HG02852 (cell line): ENCODE results near the gene RPL37A.
A peak's percentile ranks its signal among the peaks of the same experiment; 100 is the strongest.
"Not testable (repeated sequence)": the region's sequence is repeated elsewhere in the genome, so short reads cannot be mapped to it uniquely, and the experiment has no call there.

Experiments
- ATAC-seq: cut with Tn5 transposase; IDR thresholded peaks from one replicate; pipeline ENCODE4 v1.9.1; 2021; ENCODE audit warnings: mild to moderate bottlenecking, moderate library complexity; ENCODE audit not compliant: unreplicated experiment

RPL37A gene

DNA sequence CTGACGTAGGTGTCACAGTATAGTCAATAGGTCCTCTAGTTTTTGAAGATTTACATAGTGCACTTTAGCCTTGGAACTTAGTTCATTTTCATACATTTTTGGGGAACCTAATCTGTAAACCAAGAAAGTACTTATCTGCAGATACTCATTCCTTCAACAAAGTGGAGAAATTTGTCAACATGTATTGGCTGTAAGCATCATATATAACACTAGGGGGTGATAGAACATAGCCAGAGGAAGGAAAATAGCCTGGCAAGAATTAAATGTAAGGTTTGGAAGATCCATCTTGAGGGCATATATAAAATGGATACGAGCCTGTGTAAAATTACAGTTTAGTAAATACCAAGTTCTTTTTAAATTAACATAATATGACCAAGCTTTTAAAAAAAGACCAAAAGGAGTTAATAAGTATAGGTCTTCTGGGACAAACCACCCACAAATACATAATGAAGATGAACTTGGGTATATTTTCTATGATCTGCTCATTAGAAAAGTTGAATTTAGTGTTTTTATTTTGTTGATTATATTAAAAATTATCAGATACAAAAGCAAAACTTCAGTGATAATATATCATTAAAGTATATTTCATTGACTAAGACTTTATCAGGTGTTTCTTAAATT, 18.2 kb downstream of the RPL37A start:
- ATAC-seq = peak; percentile 47

DNA sequence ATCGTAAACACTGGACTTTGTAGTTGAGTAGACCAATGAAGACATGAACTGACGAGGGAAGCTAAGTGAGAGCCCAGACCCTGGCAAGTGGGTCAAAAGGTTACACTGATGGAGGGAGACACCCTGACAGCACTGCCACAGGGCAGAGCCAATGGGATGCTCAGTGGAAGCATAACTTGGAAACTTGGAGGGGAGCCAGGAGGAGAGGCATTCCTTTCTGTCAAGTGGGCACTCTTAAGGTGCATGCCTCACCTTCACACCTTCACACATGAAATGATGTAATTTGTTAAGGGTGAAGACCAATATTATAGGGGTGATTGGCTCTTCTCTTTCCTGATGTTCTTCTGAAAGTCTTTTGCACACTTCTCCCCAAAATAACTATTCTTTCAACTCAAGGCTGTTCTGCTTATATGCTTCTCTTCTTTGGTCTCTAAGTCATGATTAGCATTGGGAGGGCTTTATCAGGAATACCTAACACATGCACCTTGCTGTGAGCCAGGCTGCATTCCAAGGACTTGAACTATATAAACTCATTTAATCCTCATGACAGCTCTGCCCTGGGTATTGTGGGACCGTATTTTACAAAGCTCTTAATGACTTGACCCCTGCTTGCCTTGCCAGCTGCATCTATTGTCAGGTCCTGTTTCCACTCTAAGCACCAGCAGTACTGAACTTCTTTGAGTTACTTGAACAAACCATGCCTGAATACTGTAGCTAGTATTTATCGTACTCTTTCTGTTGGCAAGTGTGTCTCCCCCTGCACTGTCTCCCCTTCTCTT, 19.0 kb downstream of the RPL37A start:
- ATAC-seq = no peak

DNA sequence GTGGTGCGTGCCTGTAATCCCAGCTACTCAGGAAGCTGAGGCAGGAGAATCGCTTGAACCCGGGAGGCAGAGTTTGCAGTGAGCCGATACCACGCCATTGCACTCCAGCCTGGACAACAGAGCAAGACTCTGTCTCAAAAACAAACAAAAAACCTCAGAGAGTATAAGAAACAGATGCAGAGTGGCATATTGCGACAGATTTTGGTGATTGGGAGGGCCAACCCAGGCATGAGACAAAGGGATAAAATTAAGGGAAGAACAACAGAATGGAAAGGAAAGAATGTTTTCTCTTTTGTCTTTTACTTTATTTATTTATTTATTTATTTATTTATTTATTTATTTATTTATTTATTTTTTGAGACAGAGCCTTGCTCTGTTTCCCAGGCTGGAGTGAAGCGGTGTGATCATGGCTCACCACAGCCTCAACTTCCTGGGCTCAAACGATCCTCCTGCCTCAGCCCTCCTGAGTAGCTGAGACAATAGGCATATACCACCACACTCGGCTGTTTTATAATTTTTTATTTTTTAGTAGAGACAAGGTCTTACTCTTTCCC, 20.0 kb downstream of the RPL37A start:
- not testable (repeated sequence) for ATAC-seq

DNA sequence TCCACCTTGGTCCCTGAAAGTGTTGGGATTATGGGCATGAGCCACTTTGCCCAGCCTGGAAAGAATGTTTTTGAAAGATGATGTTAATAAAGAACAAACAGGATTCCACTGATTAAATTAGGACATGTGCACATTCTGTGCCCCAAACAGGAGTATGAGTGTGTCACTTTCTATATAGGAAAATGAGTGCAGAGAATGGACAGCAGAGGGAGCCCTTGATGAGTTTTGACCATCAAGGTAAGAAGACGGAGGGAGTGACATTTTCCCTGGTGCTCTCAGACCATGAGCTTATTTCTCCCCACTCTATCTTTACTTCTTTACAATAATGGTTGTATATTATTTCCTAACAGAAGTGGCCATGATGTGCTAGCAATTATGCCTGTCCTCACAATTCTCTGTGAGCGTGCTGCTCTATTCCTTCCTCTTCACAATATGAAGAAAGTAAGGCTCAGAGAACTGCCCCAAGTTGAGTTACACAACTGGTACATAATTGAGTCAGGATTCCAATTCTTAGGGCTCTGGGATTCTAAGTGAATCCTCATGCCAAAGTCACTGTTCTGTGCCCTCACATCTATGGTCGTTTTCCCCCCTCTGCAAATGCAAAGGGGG, 20.6 kb downstream of the RPL37A start:
- peak; percentile 55 for ATAC-seq

- ATAC-seq = no peak
These were observed 21.5 kb downstream of the RPL37A start for GRCh38 chr2:216520112-216520511.

GRCh38 chr2:216522892-216523502, 24.4 kb downstream of the RPL37A start:
- ATAC-seq = no peak

GRCh38 chr2:216525972-216526371, 27.3 kb downstream of the RPL37A start:
- no peak for ATAC-seq

GRCh38 chr2:216526939-216527338, 28.3 kb downstream of the RPL37A start:
- no peak for ATAC-seq

DNA sequence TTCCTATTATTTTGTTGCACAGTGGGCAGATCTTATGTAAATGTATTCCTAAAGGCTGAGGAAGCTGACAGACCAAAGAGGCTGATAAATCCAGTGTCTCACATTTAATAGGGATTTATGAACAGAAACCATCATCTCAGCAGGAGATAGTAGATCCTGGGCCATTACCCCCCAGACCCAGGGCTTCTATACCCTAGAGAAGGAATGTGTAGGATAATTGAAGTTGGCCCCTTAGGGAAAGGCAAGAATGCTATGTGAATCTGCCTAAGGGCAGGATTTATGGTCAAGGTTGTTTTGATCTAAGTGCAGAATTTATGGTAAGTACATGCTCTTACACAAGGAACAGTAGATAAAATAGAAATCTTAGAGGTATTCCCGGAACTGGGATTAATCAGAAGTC, 29.0 kb downstream of the RPL37A start:
- no peak for ATAC-seq

- no peak for ATAC-seq
These were observed 33.9 kb downstream of the RPL37A start for GRCh38 chr2:216532562-216532961.

- no peak for ATAC-seq
These were observed 35.0 kb downstream of the RPL37A start for GRCh38 chr2:216533609-216534008.

- no peak for ATAC-seq
These were observed 36.2 kb downstream of the RPL37A start for GRCh38 chr2:216534809-216535208.

DNA sequence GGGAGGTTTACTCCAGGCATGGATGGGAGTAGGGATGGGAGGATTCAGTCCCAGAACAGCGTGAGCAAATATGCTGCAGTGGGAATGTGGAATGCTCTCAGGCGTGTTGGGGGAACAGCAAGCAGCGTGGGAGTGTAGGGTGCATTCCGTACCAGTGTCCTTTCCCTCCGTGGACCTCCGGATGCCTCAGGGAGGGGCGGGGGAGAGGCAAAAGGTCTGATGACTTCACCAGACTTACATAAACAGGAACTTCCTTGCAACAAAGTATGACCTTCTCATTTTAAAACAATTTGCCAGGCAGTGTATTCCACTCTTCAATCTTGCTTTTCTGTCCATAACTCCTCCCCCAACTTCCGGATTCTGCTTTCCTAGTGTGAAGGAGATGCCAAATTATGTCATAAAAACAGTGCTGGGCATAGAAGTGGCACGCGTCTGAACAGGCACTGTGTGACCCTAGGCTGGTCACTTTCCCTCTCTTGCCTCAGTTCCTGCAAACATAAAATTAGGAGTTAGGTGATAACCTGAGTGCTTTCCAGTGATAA, 36.9 kb downstream of the RPL37A start:
- ATAC-seq = no peak

DNA sequence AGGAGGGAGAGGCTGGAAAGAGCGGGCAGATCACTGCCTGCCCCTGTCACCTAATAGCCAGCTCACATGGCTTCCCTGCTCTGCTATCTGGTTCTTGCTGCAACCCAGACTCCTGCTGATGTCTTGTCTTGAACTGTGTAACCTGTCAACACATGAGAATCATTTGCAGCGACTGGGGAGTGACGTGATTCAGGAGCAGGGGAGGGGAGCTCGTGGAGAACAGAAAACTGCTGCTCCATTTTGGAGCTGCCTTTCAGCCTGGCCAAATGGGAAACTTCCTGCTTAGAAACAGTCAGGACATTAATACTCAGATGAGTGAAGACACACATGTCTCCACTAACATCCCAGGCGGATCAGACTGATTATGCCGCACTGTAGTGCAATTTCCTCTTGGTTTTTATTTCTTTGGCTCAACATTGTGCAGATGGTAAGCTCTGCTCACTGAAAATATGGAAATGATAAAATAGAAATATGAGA, 38.1 kb downstream of the RPL37A start:
- no peak for ATAC-seq

- ATAC-seq = no peak
These were observed 38.7 kb downstream of the RPL37A start for GRCh38 chr2:216537366-216537765.

DNA sequence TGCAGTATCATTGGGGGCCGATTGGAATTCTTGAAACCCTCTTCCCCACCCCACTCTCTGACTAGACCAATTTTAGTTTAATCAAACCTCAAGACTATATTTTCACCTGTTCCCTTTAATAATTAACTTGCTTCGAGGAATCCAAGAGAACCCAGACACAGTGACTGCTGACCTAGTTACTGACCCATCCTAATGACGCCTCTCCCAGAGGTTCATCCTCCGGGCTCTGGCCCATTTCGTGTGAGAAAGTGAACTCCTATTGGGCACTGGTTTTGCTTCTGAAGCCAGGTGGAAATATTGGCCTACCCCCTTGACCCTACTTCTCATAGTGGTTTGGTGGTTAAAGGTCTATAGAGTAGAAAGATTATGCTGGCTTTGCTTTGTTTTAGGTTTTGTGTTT, 39.9 kb downstream of the RPL37A start:
- ATAC-seq = no peak

GRCh38 chr2:216539120-216539519, 40.5 kb downstream of the RPL37A start:
- ATAC-seq = no peak

- no peak for ATAC-seq
These were observed 41.2 kb downstream of the RPL37A start for GRCh38 chr2:216539791-216540241.

GRCh38 chr2:216540920-216541319, 42.3 kb downstream of the RPL37A start:
- ATAC-seq = no peak

DNA sequence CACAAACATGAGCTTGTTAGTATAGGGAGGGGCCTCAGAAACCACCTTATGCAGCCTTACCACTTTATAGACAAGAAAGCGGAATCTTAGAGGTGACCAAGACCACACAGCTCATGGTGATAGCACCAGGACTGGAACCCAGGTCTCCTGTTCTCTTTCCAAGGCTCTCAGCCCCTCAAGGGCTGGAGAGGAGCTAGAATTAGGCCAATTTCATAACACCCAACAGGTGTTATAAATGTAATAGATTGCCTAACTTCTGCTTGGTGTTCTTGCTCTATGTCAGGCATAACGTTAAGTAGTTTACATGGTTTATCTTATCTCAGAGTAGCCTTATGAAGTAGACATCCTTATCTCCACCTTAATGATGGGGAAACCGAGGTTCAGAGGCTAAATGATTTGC, 42.9 kb downstream of the RPL37A start:
- ATAC-seq = no peak

GRCh38 chr2:216545359-216545758, 46.7 kb downstream of the RPL37A start:
- ATAC-seq = no peak
